ENCODE results near the gene SBNO2. TPM values are rescaled to one million over a fixed set of nuclear protein-coding genes. Genes with fewer than 3 reads are reported as not detected.
A peak's percentile ranks its signal among the peaks of the same experiment; 100 is the strongest.

SBNO2 gene
- total RNA-seq, 1 donor from 2014 or later, result 32.5 TPM

DNA sequence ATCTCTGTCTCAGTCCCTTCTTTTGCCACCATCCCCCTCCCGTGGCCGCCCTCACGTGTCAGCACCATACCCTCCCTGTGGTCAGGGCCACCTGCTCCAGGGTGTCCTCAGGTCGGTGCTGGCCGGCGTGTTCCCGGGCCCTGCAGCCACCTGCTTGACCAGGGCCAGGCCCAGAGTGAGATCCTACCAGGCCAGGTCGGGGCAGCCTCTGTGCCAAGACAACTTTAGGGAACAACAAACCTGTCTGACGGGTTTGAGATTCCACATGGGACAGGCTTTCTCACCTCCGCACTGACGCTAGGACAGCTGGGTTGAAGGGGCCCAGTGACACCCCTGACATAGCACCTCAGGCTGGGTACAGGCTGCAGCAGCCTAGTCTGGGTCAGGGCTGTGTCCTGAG lies 7.5 kb upstream of the SBNO2 start:
- no peak overlapping the region for H3K4me3 Mint-ChIP-seq

DNA sequence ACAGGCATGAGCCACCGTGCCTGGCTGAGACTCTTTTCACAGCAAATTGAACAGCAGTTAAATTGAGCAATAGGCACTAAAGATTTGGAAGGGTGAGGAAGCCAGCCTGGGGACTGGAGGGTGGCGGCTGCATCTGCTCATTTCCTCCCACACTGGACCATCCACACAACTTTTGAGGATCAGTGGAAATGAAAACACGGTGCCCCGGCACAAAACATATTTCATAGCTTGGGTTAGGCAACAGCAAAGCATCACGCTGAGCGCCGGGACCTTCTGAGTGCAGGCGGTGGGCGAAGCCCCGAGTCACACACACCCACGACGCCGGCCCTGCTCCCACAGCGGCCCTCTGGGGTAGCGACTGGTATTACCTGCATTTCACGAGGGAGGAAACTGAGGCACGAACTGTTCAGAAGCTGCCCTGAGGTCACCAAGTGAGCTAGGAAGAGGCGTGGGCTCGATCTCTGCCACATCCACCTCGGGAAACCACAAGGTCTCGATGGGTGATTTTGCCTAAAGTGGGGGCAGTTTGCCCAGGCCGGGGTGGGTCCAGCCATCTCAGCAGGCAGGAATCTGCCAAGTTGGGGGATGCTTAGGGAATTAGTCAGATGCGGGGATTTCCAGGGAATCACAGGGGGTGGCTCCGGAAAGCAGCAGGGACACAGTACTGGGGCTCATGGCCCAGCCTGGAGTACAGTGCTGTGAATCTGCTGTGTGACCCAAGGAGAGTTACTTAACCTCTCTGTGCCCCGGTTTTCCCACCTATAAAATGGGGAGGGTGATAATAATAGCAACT lies 3.5 kb upstream of the SBNO2 start:
- TF ChIP-seq, protein P1, sequence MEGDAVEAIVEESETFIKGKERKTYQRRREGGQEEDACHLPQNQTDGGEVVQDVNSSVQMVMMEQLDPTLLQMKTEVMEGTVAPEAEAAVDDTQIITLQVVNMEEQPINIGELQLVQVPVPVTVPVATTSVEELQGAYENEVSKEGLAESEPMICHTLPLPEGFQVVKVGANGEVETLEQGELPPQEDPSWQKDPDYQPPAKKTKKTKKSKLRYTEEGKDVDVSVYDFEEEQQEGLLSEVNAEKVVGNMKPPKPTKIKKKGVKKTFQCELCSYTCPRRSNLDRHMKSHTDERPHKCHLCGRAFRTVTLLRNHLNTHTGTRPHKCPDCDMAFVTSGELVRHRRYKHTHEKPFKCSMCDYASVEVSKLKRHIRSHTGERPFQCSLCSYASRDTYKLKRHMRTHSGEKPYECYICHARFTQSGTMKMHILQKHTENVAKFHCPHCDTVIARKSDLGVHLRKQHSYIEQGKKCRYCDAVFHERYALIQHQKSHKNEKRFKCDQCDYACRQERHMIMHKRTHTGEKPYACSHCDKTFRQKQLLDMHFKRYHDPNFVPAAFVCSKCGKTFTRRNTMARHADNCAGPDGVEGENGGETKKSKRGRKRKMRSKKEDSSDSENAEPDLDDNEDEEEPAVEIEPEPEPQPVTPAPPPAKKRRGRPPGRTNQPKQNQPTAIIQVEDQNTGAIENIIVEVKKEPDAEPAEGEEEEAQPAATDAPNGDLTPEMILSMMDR (conservative IDR thresholded peaks at IDR 0.05), result no peak
- no peak overlapping the region for H3K4me3 Mint-ChIP-seq
- H3K4me1 Mint-ChIP-seq, result peaks cover 17% of the 10 kb centered on the region
- H3K27me3 Mint-ChIP-seq (ENCODE audit: low read depth), result no peaks in the 10 kb centered on the region
- no peak overlapping the region for H3K27ac Mint-ChIP-seq (ENCODE audit: unreplicated experiment)
- no peaks in the 10 kb centered on the region for H3K36me3 Mint-ChIP-seq (ENCODE audit: low read depth)
- DNase-seq (ENCODE audit: low read depth, low spot score), result no peak
- no peaks in the 10 kb centered on the region for H3K9me3 Mint-ChIP-seq

More for the DNA sequence above, 7.5 kb upstream of the SBNO2 start:
- DNase-seq (ENCODE audit: low read depth, low spot score), result no peak
- no peak overlapping the region for H3K27ac Mint-ChIP-seq (ENCODE audit: unreplicated experiment)
- no peaks in the 10 kb centered on the region for H3K27me3 Mint-ChIP-seq (ENCODE audit: low read depth)
- H3K9me3 Mint-ChIP-seq, result no peaks in the 10 kb centered on the region
- TF ChIP-seq, protein P1 (conservative IDR thresholded peaks at IDR 0.05), result no peak
- peaks cover 11% of the 10 kb centered on the region for H3K4me1 Mint-ChIP-seq
- H3K36me3 Mint-ChIP-seq (ENCODE audit: low read depth), result no peaks in the 10 kb centered on the region

DNA sequence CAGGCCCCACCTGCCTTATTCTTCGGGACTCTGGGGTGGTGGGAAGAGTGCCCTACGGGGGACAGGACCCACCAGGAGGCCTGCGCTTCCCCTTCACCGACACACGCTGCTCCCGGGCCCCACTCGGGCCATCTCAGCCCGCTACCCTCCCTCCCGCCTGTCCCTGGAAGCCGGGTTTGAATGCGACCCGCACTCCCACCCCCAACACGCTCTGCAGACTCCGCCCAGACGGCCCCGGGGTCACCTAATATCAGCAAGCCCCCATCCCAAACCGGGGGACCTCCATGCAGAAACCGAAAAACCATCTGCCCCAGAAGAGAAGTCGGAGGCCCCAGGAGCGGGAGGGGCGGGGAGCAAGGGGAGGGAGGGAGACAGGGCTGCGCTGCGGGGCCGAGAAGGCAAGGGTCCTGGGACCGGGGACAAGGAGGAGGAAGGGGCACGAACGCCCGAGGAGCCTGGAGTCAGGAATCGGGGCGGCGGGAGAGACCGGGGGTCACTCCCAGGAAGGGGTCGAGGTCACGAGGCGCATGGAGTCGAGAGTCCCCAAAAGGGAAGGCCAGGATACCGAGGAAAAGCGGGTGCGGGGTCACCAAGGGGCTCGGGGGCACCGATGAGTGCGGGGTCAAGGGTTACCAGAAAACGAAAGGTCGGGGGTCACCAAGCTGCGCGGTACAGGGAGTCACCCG lies 766 bp downstream of the SBNO2 start:
- peak overlapping the region; percentile 81 for H3K4me3 Mint-ChIP-seq
- TF ChIP-seq, protein P1 (conservative IDR thresholded peaks at IDR 0.05), result no peak
- no peak for DNase-seq (ENCODE audit: low read depth, low spot score)
- H3K9me3 Mint-ChIP-seq, result no peaks in the 10 kb centered on the region
- peak overlapping the region; percentile 83 for H3K27ac Mint-ChIP-seq (ENCODE audit: unreplicated experiment)
- peaks cover 7% of the 10 kb centered on the region for H3K36me3 Mint-ChIP-seq (ENCODE audit: low read depth)
- peaks cover 35% of the 10 kb centered on the region for H3K4me1 Mint-ChIP-seq
- no peaks in the 10 kb centered on the region for H3K27me3 Mint-ChIP-seq (ENCODE audit: low read depth)

DNA sequence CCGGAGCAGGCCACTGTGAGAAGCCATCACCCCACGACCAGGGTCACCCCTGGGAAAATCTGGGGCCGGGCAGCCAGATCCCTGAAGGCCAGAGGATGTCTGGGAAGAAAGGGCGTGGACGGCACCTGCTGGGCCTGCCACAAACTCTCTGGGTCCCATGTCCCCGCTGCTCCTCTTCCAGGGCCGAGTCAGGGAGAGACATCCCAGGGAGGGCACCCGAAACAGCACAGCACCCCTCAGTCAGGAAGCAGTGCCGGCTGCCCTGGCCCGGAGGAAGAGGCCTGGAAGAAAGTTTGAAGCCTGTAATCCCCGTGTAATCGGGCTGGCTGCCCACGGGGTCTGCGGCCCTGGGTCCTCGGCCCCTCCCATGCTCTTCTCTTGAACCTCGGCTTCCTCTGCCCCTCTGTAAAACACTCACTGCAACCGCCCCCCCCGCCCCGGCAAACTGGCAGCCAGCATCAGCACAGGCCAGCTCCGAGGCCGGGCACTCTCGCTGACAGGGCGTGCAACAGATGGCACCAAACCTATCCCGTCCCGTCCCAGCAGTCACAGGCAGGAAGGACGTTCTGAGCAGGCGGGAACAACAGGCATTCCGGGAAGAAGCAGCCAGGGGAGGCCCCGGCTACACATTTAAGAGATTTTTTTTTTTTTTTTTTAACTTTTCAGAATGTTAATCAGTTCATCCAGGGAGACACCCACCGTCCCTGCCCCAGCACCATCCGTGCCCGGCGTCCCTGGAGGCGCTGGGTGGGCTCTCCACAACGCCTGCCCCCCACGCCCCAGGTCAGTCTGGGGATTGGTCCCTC lies 1.5 kb downstream of the SBNO2 start:
- Mint-ChIP-seq H3K27ac (ENCODE audit: unreplicated experiment) (peak overlapping the region; percentile 92), H3K9me3 (no peaks in the 10 kb centered on the region), H3K36me3 (ENCODE audit: low read depth) (peaks cover 7% of the 10 kb centered on the region), H3K4me3 (peak overlapping the region; percentile 81), H3K4me1 (peaks cover 35% of the 10 kb centered on the region), H3K27me3 (ENCODE audit: low read depth) (no peaks in the 10 kb centered on the region)
- TF ChIP-seq, protein P1 (conservative IDR thresholded peaks at IDR 0.05), result no peak
- DNase-seq (ENCODE audit: low read depth, low spot score), result no peak

DNA sequence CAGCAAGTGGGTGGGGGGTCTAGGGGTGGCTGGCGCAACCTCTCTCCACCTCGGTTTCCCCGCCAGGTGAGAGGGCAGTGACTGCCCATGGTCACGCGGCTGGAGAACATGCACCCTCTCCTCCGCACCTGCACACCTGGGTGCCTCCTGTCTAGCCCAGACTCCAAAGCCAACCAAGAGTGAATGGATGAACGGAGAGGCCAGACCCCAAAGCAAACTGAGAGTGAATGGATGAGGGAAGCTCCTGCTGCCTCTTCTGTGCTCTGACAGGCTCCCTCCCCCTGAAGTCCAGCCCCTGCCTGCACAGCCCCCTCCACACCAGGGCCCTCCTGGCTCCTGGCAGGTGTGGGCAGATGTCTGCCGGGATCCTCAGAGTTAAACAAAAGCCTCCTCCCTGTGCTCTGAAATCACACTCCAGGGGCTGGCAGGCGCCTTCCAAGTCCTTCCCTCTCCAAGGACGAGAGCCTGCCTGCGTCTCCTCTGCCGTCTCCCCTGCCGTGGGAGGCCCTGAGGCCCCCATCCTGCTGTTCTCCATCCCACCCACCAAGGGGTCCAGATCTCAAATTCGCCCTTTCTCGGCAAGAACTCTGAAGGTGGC lies 2.2 kb downstream of the SBNO2 start:
- no peaks in the 10 kb centered on the region for H3K9me3 Mint-ChIP-seq
- peak overlapping the region; percentile 43 for H3K27ac Mint-ChIP-seq (ENCODE audit: unreplicated experiment)
- peak overlapping the region; percentile 81 for H3K4me3 Mint-ChIP-seq
- no peaks in the 10 kb centered on the region for H3K27me3 Mint-ChIP-seq (ENCODE audit: low read depth)
- TF ChIP-seq, protein P1 (conservative IDR thresholded peaks at IDR 0.05), result no peak
- H3K36me3 Mint-ChIP-seq (ENCODE audit: low read depth), result peaks cover 7% of the 10 kb centered on the region
- H3K4me1 Mint-ChIP-seq, result peaks cover 35% of the 10 kb centered on the region
- DNase-seq (ENCODE audit: low read depth, low spot score), result no peak

Data from neural crest cell (in vitro differentiated cells).